A549 treated with ZK216348 at 1 μM for 4 hours (cell line): ENCODE data around the gene RPS16. TPM values are rescaled to one million over a fixed set of nuclear protein-coding genes. Genes with fewer than 3 reads are reported as not detected.

Experiments used
- total RNA-seq: library from RNA; stranded (reverse); fragments of 200-300 nt; extraction: Qiagen RNA extraction; gene quantifications from 5 replicates; pipeline ENCODE4 v1.2.3, GENCODE V29; 2022; ENCODE audit warnings: low read depth

Gene RPS16
- total RNA-seq = 5,245 to 7,224 TPM (median 7,041 TPM) in 5 replicates

GRCh38 chr19:39435499-39436349 is at the start of gene RPS16:
Gene RPS16 (minus strand): TSS chr19:39435949. CDS start chr19:39435895, 54 bp downstream.

DNA sequence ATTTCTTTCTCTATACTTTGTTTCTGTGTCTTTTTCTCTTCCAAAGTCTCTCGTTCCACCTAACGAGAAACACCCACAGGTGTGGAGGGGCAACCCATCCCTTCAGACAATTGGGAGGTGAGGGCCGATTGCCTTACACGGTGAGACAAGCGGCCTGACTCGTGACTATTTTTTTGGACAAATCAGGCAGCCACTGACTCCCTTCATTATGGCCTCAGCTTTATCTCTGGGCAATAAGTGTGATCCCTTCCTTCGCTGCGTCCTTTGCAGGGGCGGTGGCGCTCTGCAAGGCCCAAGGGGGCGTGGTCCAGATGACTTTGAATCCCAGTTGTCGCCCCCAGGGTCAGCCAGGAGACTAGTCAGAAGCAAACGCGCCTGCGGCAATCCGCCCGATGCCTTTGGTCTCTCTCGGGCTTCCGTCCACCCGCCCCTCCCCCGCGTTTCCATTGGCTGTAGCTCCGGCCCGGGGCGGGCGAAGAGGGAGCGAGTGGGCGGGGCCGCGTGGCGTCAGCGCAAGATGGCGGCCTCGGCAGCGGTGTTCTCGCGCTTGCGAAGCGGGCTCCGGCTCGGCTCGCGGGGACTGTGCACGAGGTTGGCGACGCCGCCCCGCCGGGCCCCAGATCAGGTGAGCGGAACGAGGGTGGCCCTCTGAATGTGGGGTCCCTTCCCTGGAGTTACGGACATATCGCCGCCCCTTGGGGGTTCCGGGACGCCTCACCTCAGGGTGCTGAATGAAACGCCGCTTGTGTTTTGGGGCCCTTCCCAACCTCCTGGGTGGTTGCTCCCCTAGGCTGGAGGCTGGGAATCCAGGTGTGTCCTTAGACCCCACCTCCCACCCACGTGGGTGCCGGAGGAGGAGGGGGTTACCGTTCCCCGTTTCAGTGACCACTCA is 44.8 kb upstream of the RPS16 start, which contains the start of gene TIMM50:
TSS of gene TIMM50 (plus strand) at position 502 of the 892 bp plus-strand sequence. CDS start at position 518, 16 bp downstream.

GRCh38 chr19:39445196-39446111 is 9.7 kb upstream of the RPS16 start, which contains the start of gene SUPT5H:
Gene SUPT5H (plus strand): TSS chr19:39445582. CDS start chr19:39445891, 309 bp downstream.

GRCh38 chr19:39412100-39412866 is 23.5 kb downstream of the RPS16 start, which contains the start of gene PLEKHG2:
Gene PLEKHG2 (plus strand): TSS chr19:39412669. CDS start chr19:39414087, 1,418 bp downstream.

GRCh38 chr19:39406656-39407409 is 28.9 kb downstream of the RPS16 start, which contains the start of gene ZFP36:
Gene ZFP36 (plus strand): TSS chr19:39406847. CDS start chr19:39406905, 58 bp downstream.

GRCh38 chr19:39390751-39391437 is 44.9 kb downstream of the RPS16 start, which contains the start of the genes MED29 and PAF1:
Gene MED29 (plus strand): TSS chr19:39391378. CDS start chr19:39391423, 45 bp downstream.
Gene PAF1 (minus strand): TSS chr19:39391106. CDS start chr19:39390864, 242 bp downstream.

Other genes with a start within 250 kb of the RPS16 start
- gene NCCRP1, start 239.0 kb downstream of the RPS16 start, total RNA-seq = 1.2 to 1.8 TPM (median 1.5 TPM) in 5 replicates
- gene SYCN, start 231.7 kb downstream of the RPS16 start, total RNA-seq = not detected in 5 replicates
- gene IFNL3, start 190.9 kb downstream of the RPS16 start, total RNA-seq = not detected in 5 replicates
- gene IFNL4, start 187.1 kb downstream of the RPS16 start, total RNA-seq = not detected in 5 replicates
- gene IFNL2, start 167.6 kb downstream of the RPS16 start, total RNA-seq = not detected in 5 replicates
- gene IFNL1, start 139.5 kb downstream of the RPS16 start, total RNA-seq = 0.30 TPM in 1 of 5 replicates, not detected in the others
- 5.9 to 13.6 TPM (median 12.4 TPM) in 5 replicates for gene LRFN1, start 115.1 kb downstream of the RPS16 start, total RNA-seq
- gene GMFG, start 99.9 kb downstream of the RPS16 start, total RNA-seq = 0.39 to 0.49 TPM in 2 of 5 replicates, not detected in the others
- gene SAMD4B, start 93.5 kb downstream of the RPS16 start, total RNA-seq = 90.7 to 196 TPM (median 187 TPM) in 5 replicates
- gene PAF1, start 44.8 kb downstream of the RPS16 start, total RNA-seq = 63.9 to 86.0 TPM (median 79.1 TPM) in 5 replicates
- 57.7 to 76.7 TPM (median 68.7 TPM) in 5 replicates for gene MED29, start 44.6 kb downstream of the RPS16 start, total RNA-seq
- gene ZFP36, start 29.1 kb downstream of the RPS16 start, total RNA-seq = 102 to 201 TPM (median 151 TPM) in 5 replicates
- gene PLEKHG2, start 23.3 kb downstream of the RPS16 start, total RNA-seq = 43.4 to 100 TPM (median 80.1 TPM) in 5 replicates
- 140 to 214 TPM (median 201 TPM) in 5 replicates for gene SUPT5H, start 9.6 kb upstream of the RPS16 start, total RNA-seq
- gene TIMM50, start 44.9 kb upstream of the RPS16 start, total RNA-seq = 162 to 226 TPM (median 224 TPM) in 5 replicates
- gene DLL3, start 63.0 kb upstream of the RPS16 start, total RNA-seq = 7.4 to 12.3 TPM (median 10.9 TPM) in 5 replicates
- gene SELENOV, start 79.2 kb upstream of the RPS16 start, total RNA-seq = not detected in 5 replicates
- gene EID2B, start 96.9 kb upstream of the RPS16 start, total RNA-seq = 5.0 to 10.8 TPM (median 10.0 TPM) in 5 replicates
- 36.7 to 52.9 TPM (median 46.4 TPM) in 5 replicates for gene EID2, start 104.2 kb upstream of the RPS16 start, total RNA-seq
- not detected in 5 replicates for gene LGALS13, start 166.6 kb upstream of the RPS16 start, total RNA-seq
- not detected in 5 replicates for gene LGALS16, start 220.0 kb upstream of the RPS16 start, total RNA-seq